IPS-NIHi11 (cell line): ENCODE results near the gene CMC2.

ENCODE experiments used
- DNase-seq: peaks from one replicate; pipeline ENCODE4 v3.0.0; 2012; ENCODE audit warnings: mixed read lengths, low spot score

The CMC2 gene

GRCh38 chr16:80924372-80924978 is 82.2 kb downstream of the CMC2 start:
- DNase-seq: peak; percentile 79

- DNase-seq: no peak
These were observed 83.3 kb downstream of the CMC2 start for GRCh38 chr16:80923356-80923755.
